HG03439 (cell line): ENCODE data around the gene MON1B.
"Not testable (repeated sequence)": the region's sequence is repeated elsewhere in the genome, so short reads cannot be mapped to it uniquely, and the experiment has no call there.

Source experiments
- ATAC-seq: cut with Tn5 transposase; IDR thresholded peaks from one replicate; pipeline ENCODE4 v1.9.1; 2021; ENCODE audit warnings: mild to moderate bottlenecking, moderate library complexity; ENCODE audit not compliant: unreplicated experiment

The MON1B gene

DNA sequence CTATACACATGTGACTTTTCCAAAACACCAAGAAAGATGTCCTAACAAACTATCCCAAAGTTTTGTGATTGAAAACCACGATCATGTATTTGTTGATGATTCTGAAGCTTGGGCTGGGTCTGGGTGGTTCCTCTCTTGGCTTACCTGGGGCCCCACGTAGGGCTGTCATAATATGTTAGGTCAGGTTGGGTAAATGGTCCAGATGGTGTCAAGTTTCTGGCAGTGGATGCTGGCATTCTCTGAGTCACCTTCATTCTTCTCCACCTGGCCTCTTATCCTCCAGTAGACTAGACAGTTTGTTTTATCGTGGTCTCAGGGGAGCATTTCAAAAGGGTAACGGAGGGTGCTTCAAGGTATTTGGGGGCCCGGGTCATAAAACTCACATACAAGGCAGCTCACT lies 47.6 kb downstream of the MON1B start:
- no peak for ATAC-seq

DNA sequence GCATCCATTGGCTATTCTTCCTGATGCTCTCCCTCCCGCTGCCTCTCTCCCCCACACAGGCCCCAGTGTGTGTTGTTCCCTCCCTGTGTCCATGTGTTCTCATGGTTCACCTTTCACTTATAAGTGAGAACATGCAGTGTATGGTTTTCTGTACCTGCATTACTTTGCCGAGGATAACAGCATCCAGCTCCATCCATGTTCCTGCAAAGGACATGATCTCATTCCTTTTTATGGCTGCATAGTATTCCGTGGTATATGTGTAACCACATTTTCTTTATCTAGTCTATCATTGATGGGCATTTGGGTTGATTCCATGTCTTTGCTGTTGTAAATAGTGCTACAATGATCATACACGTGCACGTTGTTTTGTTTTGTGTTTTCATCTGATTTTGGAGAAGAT lies 51.5 kb downstream of the MON1B start:
- not testable (repeated sequence) for ATAC-seq

DNA sequence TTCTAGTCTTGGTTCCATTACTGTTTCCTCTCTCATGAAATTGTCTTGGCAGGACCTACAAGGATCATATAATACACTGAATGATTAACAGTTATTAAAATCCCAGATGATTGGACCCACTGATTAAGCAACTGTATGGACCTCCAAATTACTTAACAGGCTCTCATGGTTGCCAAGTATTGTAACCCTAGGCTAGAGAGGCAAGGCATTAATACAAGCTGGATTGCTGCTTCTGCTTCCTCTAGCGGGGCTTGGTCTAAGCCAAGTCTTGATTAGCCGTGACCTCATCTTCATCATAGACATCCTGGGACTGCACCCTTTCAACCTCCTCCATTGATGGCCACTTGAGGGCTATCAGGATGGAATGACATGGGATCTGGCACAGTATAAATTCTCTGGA lies 55.2 kb downstream of the MON1B start:
- no peak for ATAC-seq

DNA sequence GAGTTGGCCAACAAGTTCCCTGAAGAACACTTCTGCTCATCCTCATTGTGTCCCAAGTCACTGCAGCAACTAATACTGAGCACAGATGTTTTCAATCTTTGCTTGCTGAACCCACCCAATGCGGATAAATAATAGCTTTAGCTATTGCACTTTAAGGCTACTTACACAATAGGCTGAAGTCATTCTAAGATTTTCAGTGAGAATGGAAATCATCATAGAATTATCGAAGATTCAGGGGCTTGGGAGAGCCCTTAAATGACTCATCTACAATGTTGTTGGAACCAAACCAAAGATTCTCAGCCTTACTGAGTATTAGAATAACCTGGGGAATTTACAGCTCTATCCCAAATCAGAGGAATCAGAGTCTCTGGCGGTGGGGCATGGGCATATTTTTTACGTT lies 59.4 kb downstream of the MON1B start:
- no peak for ATAC-seq
